AG08395 (cell line): ENCODE measurements around the gene LRRC8E.
A peak's percentile ranks its signal among the peaks of the same experiment; 100 is the strongest.
"Not testable (repeated sequence)": the region's sequence is repeated elsewhere in the genome, so short reads cannot be mapped to it uniquely, and the experiment has no call there.

Experiments
- DNase-seq: peaks from one replicate; pipeline ENCODE4 v3.0.0; 2012; ENCODE audit warnings: mixed read lengths, low spot score

Gene LRRC8E

GRCh38 chr19:7887408-7888144, 734 bp upstream of the LRRC8E start:
- no peak for DNase-seq

- no peak for DNase-seq
Measured at GRCh38 chr19:7888826-7889217, 512 bp downstream of the LRRC8E start.

GRCh38 chr19:7893362-7894101, 5.2 kb downstream of the LRRC8E start:
- not testable (repeated sequence) for DNase-seq

- DNase-seq = no peak
Measured at GRCh38 chr19:7894612-7895309, 6.5 kb downstream of the LRRC8E start.

GRCh38 chr19:7895565-7895964, 7.3 kb downstream of the LRRC8E start:
- DNase-seq = no peak

GRCh38 chr19:7897292-7897691, 9.0 kb downstream of the LRRC8E start:
- no peak for DNase-seq

- no peak for DNase-seq
Measured at GRCh38 chr19:7898967-7899366, 10.7 kb downstream of the LRRC8E start.

GRCh38 chr19:7899751-7900378, 11.6 kb downstream of the LRRC8E start:
- no peak for DNase-seq

GRCh38 chr19:7900401-7900870, 12.1 kb downstream of the LRRC8E start:
- no peak for DNase-seq

- no peak for DNase-seq
Measured at GRCh38 chr19:7900931-7901330, 12.6 kb downstream of the LRRC8E start.

GRCh38 chr19:7901337-7901736, 13.0 kb downstream of the LRRC8E start:
- no peak for DNase-seq

GRCh38 chr19:7902796-7903243, 14.5 kb downstream of the LRRC8E start:
- no peak for DNase-seq

GRCh38 chr19:7903244-7904073, 15.1 kb downstream of the LRRC8E start, which contains the start of gene MAP2K7:
Gene MAP2K7 (plus strand): TSS chr19:7903877. CDS start chr19:7903945, 68 bp downstream.
- DNase-seq = peak; percentile 100

- DNase-seq = peak; percentile 62
Measured at GRCh38 chr19:7904074-7905020, 16.0 kb downstream of the LRRC8E start.

GRCh38 chr19:7905268-7905667, 17.0 kb downstream of the LRRC8E start:
- DNase-seq = no peak

GRCh38 chr19:7905859-7906258, 17.5 kb downstream of the LRRC8E start:
- no peak for DNase-seq

- no peak for DNase-seq
Measured at GRCh38 chr19:7907122-7907521, 18.8 kb downstream of the LRRC8E start.

GRCh38 chr19:7907544-7907943, 19.2 kb downstream of the LRRC8E start:
- no peak for DNase-seq

- DNase-seq = no peak
Measured at GRCh38 chr19:7908078-7908699, 19.9 kb downstream of the LRRC8E start.
